ENCODE measurements around the gene C1QL2. TPM values are rescaled to one million over a fixed set of nuclear protein-coding genes. Genes with fewer than 3 reads are reported as not detected.

C1QL2 gene
- total and polyA plus RNA-seq, 12 donors, result not detected

- TF ChIP-seq CTCF (IDR thresholded peaks at IDR 0.05) (no peak), POLR2A (IDR thresholded peaks at IDR 0.05) (no peak)
- Histone ChIP-seq H3K36me3 (replicated peaks in 1 of 2) (no peaks in the 10 kb centered on the region), H3K27ac (no peak overlapping the region), H3K9me3 (replicated peaks in 1 of 3) (no peaks in the 10 kb centered on the region), H3K4me3 (no peak overlapping the region), H3K27me3 (no peaks in the 10 kb centered on the region), H3K4me1 (replicated peaks in 1 of 2) (no peaks in the 10 kb centered on the region)
- WGBS, 4 donors, result 71 to 100% (median 93%) methylated on average over 1 to 2 of the region's 2 CpGs
- intact Hi-C loops (cut with DNase I), result loop anchor here in 1 of 2 donors (10.0 kb wide), 1 partner anchor 294 kb away; no protein-coding TSS in a partner anchor
- DNase-seq, result no peak
Measured at GRCh38 chr2:119179202-119179601, 20.7 kb upstream of the C1QL2 start.

- no peak overlapping the region for H3K4me3 ChIP-seq
- H3K27ac ChIP-seq, result no peak overlapping the region
- WGBS, 4 donors, result 80 to 89% (median 89%) methylated on average over 1 to 6 of the region's 6 CpGs; no CpG with 5 or more reads in 1 of the 4 donors
- intact Hi-C loops (cut with DNase I), result loop anchor here in 1 of 2 donors (10.0 kb wide), 1 partner anchor 294 kb away; no protein-coding TSS in a partner anchor
- no peak for DNase-seq
- TF ChIP-seq CTCF (IDR thresholded peaks at IDR 0.05), result no peak
- no peak for TF ChIP-seq POLR2A (IDR thresholded peaks at IDR 0.05)
- no peaks in the 10 kb centered on the region for H3K9me3 ChIP-seq (replicated peaks in 1 of 3)
- no peaks in the 10 kb centered on the region for H3K36me3 ChIP-seq (replicated peaks in 1 of 2)
- H3K27me3 ChIP-seq, result no peaks in the 10 kb centered on the region
- no peaks in the 10 kb centered on the region for H3K4me1 ChIP-seq (replicated peaks in 1 of 2)
Measured at GRCh38 chr2:119178776-119179175, 20.2 kb upstream of the C1QL2 start.

- Histone ChIP-seq H3K4me1 (replicated peaks in 1 of 2) (no peaks in the 10 kb centered on the region), H3K27me3 (no peaks in the 10 kb centered on the region), H3K27ac (no peak overlapping the region), H3K4me3 (no peak overlapping the region), H3K9me3 (replicated peaks in 1 of 3) (no peaks in the 10 kb centered on the region), H3K36me3 (replicated peaks in 1 of 2) (no peaks in the 10 kb centered on the region)
- DNase-seq, result no peak
- intact Hi-C loops (cut with DNase I), result loop anchor here in 1 of 2 donors (10.0 kb wide), 1 partner anchor 293 kb away; no protein-coding TSS in a partner anchor
- TF ChIP-seq POLR2A (IDR thresholded peaks at IDR 0.05) (no peak), CTCF (IDR thresholded peaks at IDR 0.05) (no peak)
- WGBS, 4 donors, result 66 to 84% (median 75%) methylated on average over 4 of the region's 4 CpGs
Measured at GRCh38 chr2:119177838-119178190, 19.3 kb upstream of the C1QL2 start.

GRCh38 chr2:119177171-119177837 is 18.8 kb upstream of the C1QL2 start:
- H3K27ac ChIP-seq, result no peak overlapping the region
- intact Hi-C loops (cut with DNase I), result loop anchor here in 1 of 2 donors (10.0 kb wide), 1 partner anchor 293 kb away; no protein-coding TSS in a partner anchor
- H3K4me3 ChIP-seq, result no peak overlapping the region
- whole genome bisulfite sequencing, 4 donors, result 78 to 90% (median 89%) methylated on average over 8 to 12 of the region's 12 CpGs
- H3K27me3 ChIP-seq, result no peaks in the 10 kb centered on the region
- no peak for TF ChIP-seq POLR2A (IDR thresholded peaks at IDR 0.05)
- DNase-seq, result no peak
- H3K9me3 ChIP-seq (replicated peaks in 1 of 3), result no peaks in the 10 kb centered on the region
- no peaks in the 10 kb centered on the region for H3K36me3 ChIP-seq (replicated peaks in 1 of 2)
- no peaks in the 10 kb centered on the region for H3K4me1 ChIP-seq (replicated peaks in 1 of 2)

- H3K36me3 ChIP-seq (replicated peaks in 1 of 2), result no peaks in the 10 kb centered on the region
- intact Hi-C loops (cut with DNase I), result loop anchor here in 1 of 2 donors (10.0 kb wide), 1 partner anchor 291 kb away; no protein-coding TSS in a partner anchor
- no peak overlapping the region for H3K27ac ChIP-seq
- H3K4me3 ChIP-seq, result no peak overlapping the region
- 72 to 92% (median 79%) methylated on average over 8 to 10 of the region's 10 CpGs for WGBS, 4 donors
- no peaks in the 10 kb centered on the region for H3K9me3 ChIP-seq (replicated peaks in 1 of 3)
- no peak for TF ChIP-seq POLR2A (IDR thresholded peaks at IDR 0.05)
- no peak for TF ChIP-seq CTCF (IDR thresholded peaks at IDR 0.05)
- DNase-seq, result no peak
- H3K4me1 ChIP-seq (replicated peaks in 1 of 2), result no peaks in the 10 kb centered on the region
- H3K27me3 ChIP-seq, result no peaks in the 10 kb centered on the region
Measured at GRCh38 chr2:119175517-119175916, 17.0 kb upstream of the C1QL2 start.

All from adrenal gland (tissue), 12 donors.